SK-N-SH (cell line): ENCODE data around the gene HSDL1. TPM values are rescaled to one million over a fixed set of nuclear protein-coding genes. Genes with fewer than 3 reads are reported as not detected.

Experiments
- CTCF ChIA-PET: fragments of 300-600, 350-600 bp; formaldehyde crosslinking; extraction: SDS; loops from one replicate; lab custom pipeline; 2021; lab: Yijun Ruan, JAX
- POLR2A ChIA-PET: fragments of 350-600 bp; sonication (Branson Sonifier 250); formaldehyde crosslinking; extraction: SDS; loops from one replicate; lab custom pipeline; 2020; ENCODE audit warnings: antibody characterized with exemption, inconsistent platforms; lab: Yijun Ruan, JAX
- DNase-seq: peaks from one replicate; pipeline ENCODE4 v3.0.0; 2012
- H2AFZ ChIP-seq: fragments of 200-600 bp; sonication (generic); 2 replicates; pipeline ENCODE4 v1.8.1; 2016; ENCODE audit warnings: antibody characterized with exemption, mild to moderate bottlenecking, low read depth
- H3F3A ChIP-seq: fragments of 200-600 bp; sonication (generic); replicated peaks from 2 replicates; pipeline ENCODE3; 2016; ENCODE audit warnings: antibody characterized with exemption, mild to moderate bottlenecking; ENCODE audit not compliant: insufficient read depth
- H3K27ac ChIP-seq, 2 experiments: fragments of 200-500 bp in 1 of 2; fragments of 200-600 bp in 1 of 2; sonication (Bioruptor generic) in 1 of 2; sonication (generic), shearing (Covaris generic) in 1 of 2; 2 replicates each; pipeline versions ENCODE4 v1.5.1 to v1.6.1; 2014 to 2016; ENCODE audit warnings: low read depth in 2 of 2, inconsistent platforms in 1 of 2, low read length in 1 of 2, mild to moderate bottlenecking in 1 of 2, mixed read lengths in 1 of 2
- H3K27me3 ChIP-seq: fragments of 200-600 bp; sonication (generic), shearing (Covaris generic); 2 replicates; pipeline ENCODE4 v1.6.1; 2016; ENCODE audit warnings: mixed run types; ENCODE audit not compliant: insufficient read depth
- H3K36me3 ChIP-seq, 2 experiments: fragments of 200-500 bp in 1 of 2; fragments of 200-600 bp in 1 of 2; sonication (Bioruptor generic) in 1 of 2; sonication (generic) in 1 of 2; replicated peaks in 1 of 2; 2 replicates each; pipeline versions ENCODE3 to v1.5.1; 2014 to 2016; ENCODE audit warnings: low read length in 1 of 2, mild to moderate bottlenecking in 1 of 2; ENCODE audit not compliant: insufficient read depth in 2 of 2, control insufficient read depth in 1 of 2
- H3K4me1 ChIP-seq, 2 experiments: fragments of 200-500 bp in 1 of 2; fragments of 200-600 bp in 1 of 2; sonication (Bioruptor generic) in 1 of 2; sonication (generic), shearing (Covaris generic) in 1 of 2; 2 replicates each; pipeline versions ENCODE4 v1.5.1 to v1.6.1; 2014 to 2016; ENCODE audit warnings: low read depth in 1 of 2, low read length in 1 of 2, mixed run types in 1 of 2; ENCODE audit not compliant: insufficient read depth in 2 of 2, control insufficient read depth in 1 of 2
- H3K4me2 ChIP-seq: fragments of 200-600 bp; sonication (generic), shearing (Covaris generic); 2 replicates; pipeline ENCODE4 v1.6.1; 2017; ENCODE audit warnings: mixed run types
- H3K4me3 ChIP-seq, 2 experiments: fragments of 200-500 bp in 1 of 2; fragments of 200-600 bp in 1 of 2; sonication (Bioruptor generic) in 1 of 2; sonication (generic), shearing (Covaris generic) in 1 of 2; 2 replicates each; pipeline versions ENCODE4 v1.5.1 to v1.8.1; 2014 to 2016; ENCODE audit warnings: low read depth in 2 of 2, inconsistent platforms in 1 of 2, low read length in 1 of 2, mild to moderate bottlenecking in 1 of 2, mixed read lengths in 1 of 2, moderate library complexity in 1 of 2
- H3K79me2 ChIP-seq: fragments of 200-600 bp; sonication (generic); 2 replicates; pipeline ENCODE4 v1.8.1; 2017; ENCODE audit warnings: mild to moderate bottlenecking; ENCODE audit not compliant: insufficient read depth
- H3K9ac ChIP-seq: fragments of 200-600 bp; sonication (generic); 2 replicates; pipeline ENCODE4 v1.6.1; 2017; ENCODE audit warnings: mixed run types
- H3K9me2 ChIP-seq: fragments of 200-600 bp; sonication (generic); 2 replicates; pipeline ENCODE4 v1.6.1; 2017; ENCODE audit warnings: mixed run types
- H3K9me3 ChIP-seq: fragments of 200-600 bp; sonication (generic); 2 replicates; pipeline ENCODE4 v1.6.1; 2017; ENCODE audit warnings: mixed run types, mild to moderate bottlenecking, moderate library complexity
- H4K20me1 ChIP-seq: fragments of 200-600 bp; sonication (generic); 2 replicates; pipeline ENCODE4 v1.6.1; 2017; ENCODE audit warnings: mild to moderate bottlenecking, mixed run types; ENCODE audit not compliant: insufficient read depth
- EP300 ChIP-seq, 2 experiments: IDR thresholded peaks; 2 replicates each; pipeline versions ENCODE4 v1.4.0 to v1.6.1; 2012; ENCODE audit warnings: borderline replicate concordance in 1 of 2, low read depth in 1 of 2, low read length in 1 of 2
- EZH2phosphoT487 ChIP-seq: fragments of 200-600 bp; sonication (generic); IDR thresholded peaks from 2 replicates; pipeline ENCODE4 v1.6.1; 2017; ENCODE audit warnings: low read depth, mixed run types, mild to moderate bottlenecking, antibody characterized with exemption, moderate library complexity, borderline replicate concordance
- FOSL2 ChIP-seq: IDR thresholded peaks from 2 replicates; pipeline ENCODE4 v1.4.0; 2012; ENCODE audit warnings: low read depth, mild to moderate bottlenecking, moderate library complexity, borderline replicate concordance
- FOXM1 ChIP-seq: IDR thresholded peaks from 2 replicates; pipeline ENCODE4 v1.4.0; 2012; ENCODE audit warnings: low read depth, mild to moderate bottlenecking
- GABPA ChIP-seq: IDR thresholded peaks from 2 replicates; pipeline ENCODE4 v1.4.0; 2012; ENCODE audit warnings: low read depth, mild to moderate bottlenecking
- GATA2 ChIP-seq: sonication (generic); formaldehyde crosslinking; IDR thresholded peaks from 2 replicates; pipeline ENCODE4 v1.5.0; 2020; ENCODE audit warnings: mild to moderate bottlenecking, missing genetic modification reagents
- POLR2AphosphoS5 ChIP-seq: IDR thresholded peaks from 2 replicates; pipeline ENCODE4 v1.6.1; 2012; ENCODE audit warnings: low read depth, low read length
- RFX5 ChIP-seq: IDR thresholded peaks from 2 replicates; pipeline ENCODE4 v1.6.1; 2012; ENCODE audit warnings: mild to moderate bottlenecking, improper control_type of control experiment, low read length
- TEAD4 ChIP-seq: IDR thresholded peaks from 2 replicates; pipeline ENCODE4 v1.4.0; 2012; ENCODE audit warnings: mild to moderate bottlenecking, borderline replicate concordance; ENCODE audit not compliant: insufficient read depth
- WGBS: methylation state at CpG from one replicate; pipeline ENCODE4 v1.1.6; 2017; ENCODE audit warnings: low lambda C conversion rate; 5-methylcytosine and 5-hydroxymethylcytosine counted together
- polyA plus RNA-seq, 3 experiments: library from polyadenylated mRNA; depleted of rRNA; stranded (reverse); fragments of >200 nt; gene quantifications; 2 replicates each; pipeline ENCODE4 v1.2.3, GENCODE V29; 2012
- TF ChIP-seq, protein P1 (sequence below): IDR thresholded peaks from 2 replicates; pipeline ENCODE4; 2012
- TF ChIP-seq, protein P2 (sequence below): IDR thresholded peaks from 2 replicates; pipeline ENCODE4 v1.4.0; 2012; ENCODE audit warnings: low read depth, borderline replicate concordance
- TF ChIP-seq, protein P3 (sequence below): fragments of 200-600 bp; sonication (generic); IDR thresholded peaks from 2 replicates; pipeline ENCODE4 v1.6.1; 2017; ENCODE audit warnings: antibody characterized with exemption, mild to moderate bottlenecking, moderate library complexity

The HSDL1 gene
- polyA plus RNA-seq, 1 of the 3 experiments (the other 2 are of a cell fraction) = 14.5 TPM

DNA sequence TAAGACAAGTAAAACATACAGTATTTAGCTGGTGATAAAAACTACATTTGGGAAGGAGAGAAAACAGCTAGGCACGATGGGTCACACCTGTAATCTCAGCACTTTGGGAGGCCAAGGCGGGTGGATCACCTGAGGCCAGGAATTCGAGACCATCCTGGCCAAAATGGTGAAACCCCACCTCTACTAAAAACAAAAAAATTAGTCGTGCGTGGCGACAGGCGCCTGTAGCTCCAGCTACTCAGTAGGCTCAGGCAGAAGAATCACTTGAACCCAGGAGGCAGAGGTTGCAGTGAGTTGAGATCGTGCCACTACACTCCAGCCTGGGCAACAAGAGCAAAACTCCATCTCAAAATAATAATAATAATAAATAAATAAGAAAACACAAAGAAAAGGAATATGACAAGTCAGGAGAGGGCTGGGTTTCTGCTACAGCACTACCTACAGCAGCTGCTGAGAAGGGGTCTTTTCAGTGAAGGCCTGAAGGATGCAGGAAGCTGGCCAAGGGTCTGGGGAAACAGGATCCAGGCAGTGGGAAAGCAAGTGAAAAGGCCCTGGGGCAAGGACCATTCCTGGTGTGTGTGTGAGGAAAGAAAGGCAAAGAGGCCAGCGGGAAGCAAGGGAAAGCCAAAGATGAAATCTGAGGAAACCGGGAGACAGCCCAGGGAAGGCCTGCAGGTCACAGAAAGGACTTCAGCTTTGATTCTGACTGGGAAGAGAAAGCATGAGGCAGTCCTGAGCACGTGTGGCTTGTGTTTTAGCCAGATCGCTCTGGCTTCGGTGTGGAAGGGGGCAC lies 38.8 kb downstream of the HSDL1 start (continued):
- TF ChIP-seq, protein P1, sequence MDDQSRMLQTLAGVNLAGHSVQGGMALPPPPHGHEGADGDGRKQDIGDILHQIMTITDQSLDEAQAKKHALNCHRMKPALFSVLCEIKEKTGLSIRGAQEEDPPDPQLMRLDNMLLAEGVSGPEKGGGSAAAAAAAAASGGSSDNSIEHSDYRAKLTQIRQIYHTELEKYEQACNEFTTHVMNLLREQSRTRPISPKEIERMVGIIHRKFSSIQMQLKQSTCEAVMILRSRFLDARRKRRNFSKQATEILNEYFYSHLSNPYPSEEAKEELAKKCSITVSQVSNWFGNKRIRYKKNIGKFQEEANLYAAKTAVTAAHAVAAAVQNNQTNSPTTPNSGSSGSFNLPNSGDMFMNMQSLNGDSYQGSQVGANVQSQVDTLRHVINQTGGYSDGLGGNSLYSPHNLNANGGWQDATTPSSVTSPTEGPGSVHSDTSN = no peak
- TF ChIP-seq, protein P2, sequence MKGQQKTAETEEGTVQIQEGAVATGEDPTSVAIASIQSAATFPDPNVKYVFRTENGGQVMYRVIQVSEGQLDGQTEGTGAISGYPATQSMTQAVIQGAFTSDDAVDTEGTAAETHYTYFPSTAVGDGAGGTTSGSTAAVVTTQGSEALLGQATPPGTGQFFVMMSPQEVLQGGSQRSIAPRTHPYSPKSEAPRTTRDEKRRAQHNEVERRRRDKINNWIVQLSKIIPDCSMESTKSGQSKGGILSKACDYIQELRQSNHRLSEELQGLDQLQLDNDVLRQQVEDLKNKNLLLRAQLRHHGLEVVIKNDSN = no peak

DNA sequence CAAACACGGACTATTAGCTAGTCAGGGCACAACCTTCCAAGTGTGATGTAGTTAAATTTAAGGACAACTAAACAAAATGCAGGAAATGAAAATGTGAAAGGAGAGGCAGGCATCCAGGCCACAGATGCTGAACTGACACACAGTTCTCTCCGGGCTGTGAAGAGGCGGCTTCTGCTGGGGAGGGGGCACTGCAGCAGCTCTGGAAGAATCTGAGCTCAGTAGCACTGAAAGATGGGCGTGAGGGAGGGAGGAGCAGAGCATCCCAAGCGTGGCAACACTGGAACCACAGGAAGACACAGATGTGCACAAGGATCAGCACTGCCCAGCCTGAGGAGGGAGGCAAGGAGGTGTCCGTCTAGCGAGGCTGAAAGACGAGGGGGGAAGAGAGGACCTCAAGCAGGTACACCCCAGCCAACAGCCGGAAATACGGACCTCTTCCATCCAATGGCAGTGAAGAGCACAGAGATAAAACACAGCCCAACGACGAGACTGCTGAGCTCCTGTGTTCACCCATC lies 39.6 kb downstream of the HSDL1 start:
- no peak for DNase-seq
- Histone ChIP-seq H4K20me1 (peaks cover 73% of the 10 kb centered on the region), H3K4me2 (no peak overlapping the region), H2AFZ (no peak overlapping the region), H3K27ac (no peak overlapping the region), H3K4me3 (no peak overlapping the region), H3K79me2 (peaks cover 94% of the 10 kb centered on the region), H3K9me2 (no peaks in the 10 kb centered on the region), H3F3A (peaks cover 4% of the 10 kb centered on the region), H3K9ac (no peak overlapping the region), H3K27me3 (no peaks in the 10 kb centered on the region), H3K4me1 (peaks cover under 1 to 4% of the 10 kb centered on the region in 2 experiments; a peak in 2 of 4 replicates), H3K9me3 (no peaks in the 10 kb centered on the region), H3K36me3 (peaks cover 6 to 15% of the 10 kb centered on the region in 2 experiments)
- 94% methylated on average over 12 of the region's 12 CpGs for WGBS
- TF ChIP-seq GABPA (no peak), POLR2AphosphoS5 (no peak), RFX5 (no peak), EZH2phosphoT487 (no peak), FOXM1 (no peak), TEAD4 (no peak), FOSL2 (no peak), EP300 (IDR thresholded peaks at IDR 0.05; ENCODE audit: borderline replicate concordance in 1 of 2, low read depth in 1 of 2, low read length in 1 of 2) (no peak), GATA2 (CRISPR knock-in tag) (no peak)
- TF ChIP-seq, protein P3, sequence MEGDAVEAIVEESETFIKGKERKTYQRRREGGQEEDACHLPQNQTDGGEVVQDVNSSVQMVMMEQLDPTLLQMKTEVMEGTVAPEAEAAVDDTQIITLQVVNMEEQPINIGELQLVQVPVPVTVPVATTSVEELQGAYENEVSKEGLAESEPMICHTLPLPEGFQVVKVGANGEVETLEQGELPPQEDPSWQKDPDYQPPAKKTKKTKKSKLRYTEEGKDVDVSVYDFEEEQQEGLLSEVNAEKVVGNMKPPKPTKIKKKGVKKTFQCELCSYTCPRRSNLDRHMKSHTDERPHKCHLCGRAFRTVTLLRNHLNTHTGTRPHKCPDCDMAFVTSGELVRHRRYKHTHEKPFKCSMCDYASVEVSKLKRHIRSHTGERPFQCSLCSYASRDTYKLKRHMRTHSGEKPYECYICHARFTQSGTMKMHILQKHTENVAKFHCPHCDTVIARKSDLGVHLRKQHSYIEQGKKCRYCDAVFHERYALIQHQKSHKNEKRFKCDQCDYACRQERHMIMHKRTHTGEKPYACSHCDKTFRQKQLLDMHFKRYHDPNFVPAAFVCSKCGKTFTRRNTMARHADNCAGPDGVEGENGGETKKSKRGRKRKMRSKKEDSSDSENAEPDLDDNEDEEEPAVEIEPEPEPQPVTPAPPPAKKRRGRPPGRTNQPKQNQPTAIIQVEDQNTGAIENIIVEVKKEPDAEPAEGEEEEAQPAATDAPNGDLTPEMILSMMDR = no peak
- ChIA-PET CTCF (interaction anchor here (1.0 to 1.7 kb wide), 6 partner anchors 11 to 1573 kb away, joined by 3 to 6 read pairs (median 3); partner anchors contain the start of genes MBTPS1 and TAF1C), POLR2A (interaction anchor here (0.6 kb wide), 1 partner anchor 27 kb away, joined by 3 read pairs; no protein-coding TSS in a partner anchor)
